ENCODE results near the gene DSG1. TPM values are rescaled to one million over a fixed set of nuclear protein-coding genes. Genes with fewer than 3 reads are reported as not detected.
A peak's percentile ranks its signal among the peaks of the same experiment; 100 is the strongest.

The DSG1 gene
- total and polyA plus RNA-seq, 2 of the 13 experiments (the other 11 are each of a cell fraction or from before 2014, with no cell fraction given): 0.04 TPM; not detected in 1

DNA sequence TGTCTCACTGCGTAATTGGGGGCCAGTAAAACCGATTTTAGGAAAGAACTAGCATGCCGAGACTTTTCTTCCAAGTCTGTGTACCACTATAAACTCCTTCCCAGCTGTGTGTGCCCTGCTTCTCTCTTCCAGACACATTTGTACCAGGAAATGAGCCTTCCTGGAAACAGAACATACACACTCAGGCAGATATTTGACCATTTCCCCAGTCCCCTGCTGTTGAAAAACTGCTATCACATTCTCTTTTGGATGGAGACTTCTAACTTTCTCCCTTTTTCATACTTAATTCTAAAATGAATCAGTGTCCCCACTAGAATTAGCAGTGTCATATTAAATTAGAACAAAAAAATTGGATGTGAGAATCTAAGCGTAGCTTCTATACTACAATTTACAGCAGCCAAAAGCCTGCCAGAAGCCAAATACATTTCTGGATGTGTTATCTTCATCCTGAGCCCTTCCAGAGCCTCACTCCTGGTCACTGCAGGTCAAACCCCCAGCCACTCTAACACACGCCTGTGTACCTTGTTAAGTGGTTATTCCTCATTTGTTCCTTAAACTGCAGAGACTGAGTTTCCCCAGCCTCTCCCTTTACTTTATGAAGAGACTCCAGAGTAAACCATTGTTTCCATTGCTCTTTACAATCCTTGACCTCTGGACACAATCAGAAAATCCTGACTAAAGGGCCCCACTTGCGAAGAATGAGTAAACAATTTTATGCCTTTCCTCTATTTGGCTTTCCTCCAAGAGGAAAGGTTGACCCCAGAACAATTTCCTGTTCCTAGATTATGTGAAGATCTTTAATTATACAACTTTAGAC lies 79.0 kb downstream of the DSG1 start (continued):
- TF ChIP-seq, protein P1, sequence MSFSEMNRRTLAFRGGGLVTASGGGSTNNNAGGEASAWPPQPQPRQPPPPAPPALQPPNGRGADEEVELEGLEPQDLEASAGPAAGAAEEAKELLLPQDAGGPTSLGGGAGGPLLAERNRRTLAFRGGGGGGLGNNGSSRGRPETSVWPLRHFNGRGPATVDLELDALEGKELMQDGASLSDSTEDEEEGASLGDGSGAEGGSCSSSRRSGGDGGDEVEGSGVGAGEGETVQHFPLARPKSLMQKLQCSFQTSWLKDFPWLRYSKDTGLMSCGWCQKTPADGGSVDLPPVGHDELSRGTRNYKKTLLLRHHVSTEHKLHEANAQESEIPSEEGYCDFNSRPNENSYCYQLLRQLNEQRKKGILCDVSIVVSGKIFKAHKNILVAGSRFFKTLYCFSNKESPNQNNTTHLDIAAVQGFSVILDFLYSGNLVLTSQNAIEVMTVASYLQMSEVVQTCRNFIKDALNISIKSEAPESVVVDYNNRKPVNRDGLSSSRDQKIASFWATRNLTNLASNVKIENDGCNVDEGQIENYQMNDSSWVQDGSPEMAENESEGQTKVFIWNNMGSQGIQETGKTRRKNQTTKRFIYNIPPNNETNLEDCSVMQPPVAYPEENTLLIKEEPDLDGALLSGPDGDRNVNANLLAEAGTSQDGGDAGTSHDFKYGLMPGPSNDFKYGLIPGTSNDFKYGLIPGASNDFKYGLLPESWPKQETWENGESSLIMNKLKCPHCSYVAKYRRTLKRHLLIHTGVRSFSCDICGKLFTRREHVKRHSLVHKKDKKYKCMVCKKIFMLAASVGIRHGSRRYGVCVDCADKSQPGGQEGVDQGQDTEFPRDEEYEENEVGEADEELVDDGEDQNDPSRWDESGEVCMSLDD (CRISPR knock-in tag; IDR thresholded peaks at IDR 0.05; ENCODE audit: borderline replicate concordance): no peak
- TF ChIP-seq DNMT3B (CRISPR knock-in tag; conservative IDR thresholded peaks at IDR 0.05) (no peak), SRY (CRISPR knock-in tag; IDR thresholded peaks at IDR 0.05) (no peak), KDM5B (CRISPR knock-in tag; IDR thresholded peaks at IDR 0.05; ENCODE audit: borderline replicate concordance) (no peak), POGZ (CRISPR knock-in tag; IDR thresholded peaks at IDR 0.05) (peak; percentile 38; the same call in 1 of the 2 replicates), KAT8 (CRISPR knock-in tag; IDR thresholded peaks at IDR 0.05) (peak; percentile 57), ZFP91 (CRISPR knock-in tag; IDR thresholded peaks at IDR 0.05; ENCODE audit: borderline replicate concordance) (no peak), ARNT (IDR thresholded peaks at IDR 0.05) (no peak), KLF13 (CRISPR knock-in tag; IDR thresholded peaks at IDR 0.05) (no peak), ADNP (CRISPR knock-in tag; IDR thresholded peaks at IDR 0.05) (no peak), TAF1 (CRISPR knock-in tag; IDR thresholded peaks at IDR 0.05) (no peak), ZNF317 (CRISPR knock-in tag; IDR thresholded peaks at IDR 0.05) (peak; percentile 98)
- TF ChIP-seq, protein P2, sequence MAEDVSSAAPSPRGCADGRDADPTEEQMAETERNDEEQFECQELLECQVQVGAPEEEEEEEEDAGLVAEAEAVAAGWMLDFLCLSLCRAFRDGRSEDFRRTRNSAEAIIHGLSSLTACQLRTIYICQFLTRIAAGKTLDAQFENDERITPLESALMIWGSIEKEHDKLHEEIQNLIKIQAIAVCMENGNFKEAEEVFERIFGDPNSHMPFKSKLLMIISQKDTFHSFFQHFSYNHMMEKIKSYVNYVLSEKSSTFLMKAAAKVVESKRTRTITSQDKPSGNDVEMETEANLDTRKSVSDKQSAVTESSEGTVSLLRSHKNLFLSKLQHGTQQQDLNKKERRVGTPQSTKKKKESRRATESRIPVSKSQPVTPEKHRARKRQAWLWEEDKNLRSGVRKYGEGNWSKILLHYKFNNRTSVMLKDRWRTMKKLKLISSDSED (CRISPR knock-in tag; IDR thresholded peaks at IDR 0.05): no peak
- TF ChIP-seq, protein P3, sequence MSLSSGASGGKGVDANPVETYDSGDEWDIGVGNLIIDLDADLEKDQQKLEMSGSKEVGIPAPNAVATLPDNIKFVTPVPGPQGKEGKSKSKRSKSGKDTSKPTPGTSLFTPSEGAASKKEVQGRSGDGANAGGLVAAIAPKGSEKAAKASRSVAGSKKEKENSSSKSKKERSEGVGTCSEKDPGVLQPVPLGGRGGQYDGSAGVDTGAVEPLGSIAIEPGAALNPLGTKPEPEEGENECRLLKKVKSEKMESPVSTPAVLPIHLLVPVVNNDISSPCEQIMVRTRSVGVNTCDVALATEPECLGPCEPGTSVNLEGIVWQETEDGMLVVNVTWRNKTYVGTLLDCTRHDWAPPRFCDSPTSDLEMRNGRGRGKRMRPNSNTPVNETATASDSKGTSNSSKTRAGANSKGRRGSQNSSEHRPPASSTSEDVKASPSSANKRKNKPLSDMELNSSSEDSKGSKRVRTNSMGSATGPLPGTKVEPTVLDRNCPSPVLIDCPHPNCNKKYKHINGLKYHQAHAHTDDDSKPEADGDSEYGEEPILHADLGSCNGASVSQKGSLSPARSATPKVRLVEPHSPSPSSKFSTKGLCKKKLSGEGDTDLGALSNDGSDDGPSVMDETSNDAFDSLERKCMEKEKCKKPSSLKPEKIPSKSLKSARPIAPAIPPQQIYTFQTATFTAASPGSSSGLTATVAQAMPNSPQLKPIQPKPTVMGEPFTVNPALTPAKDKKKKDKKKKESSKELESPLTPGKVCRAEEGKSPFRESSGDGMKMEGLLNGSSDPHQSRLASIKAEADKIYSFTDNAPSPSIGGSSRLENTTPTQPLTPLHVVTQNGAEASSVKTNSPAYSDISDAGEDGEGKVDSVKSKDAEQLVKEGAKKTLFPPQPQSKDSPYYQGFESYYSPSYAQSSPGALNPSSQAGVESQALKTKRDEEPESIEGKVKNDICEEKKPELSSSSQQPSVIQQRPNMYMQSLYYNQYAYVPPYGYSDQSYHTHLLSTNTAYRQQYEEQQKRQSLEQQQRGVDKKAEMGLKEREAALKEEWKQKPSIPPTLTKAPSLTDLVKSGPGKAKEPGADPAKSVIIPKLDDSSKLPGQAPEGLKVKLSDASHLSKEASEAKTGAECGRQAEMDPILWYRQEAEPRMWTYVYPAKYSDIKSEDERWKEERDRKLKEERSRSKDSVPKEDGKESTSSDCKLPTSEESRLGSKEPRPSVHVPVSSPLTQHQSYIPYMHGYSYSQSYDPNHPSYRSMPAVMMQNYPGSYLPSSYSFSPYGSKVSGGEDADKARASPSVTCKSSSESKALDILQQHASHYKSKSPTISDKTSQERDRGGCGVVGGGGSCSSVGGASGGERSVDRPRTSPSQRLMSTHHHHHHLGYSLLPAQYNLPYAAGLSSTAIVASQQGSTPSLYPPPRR (CRISPR knock-in tag; IDR thresholded peaks at IDR 0.05; ENCODE audit: borderline replicate concordance): 0 out of 2 replicates have a peak, but pooled peaks have one; percentile 72
- TF ChIP-seq, protein P4, sequence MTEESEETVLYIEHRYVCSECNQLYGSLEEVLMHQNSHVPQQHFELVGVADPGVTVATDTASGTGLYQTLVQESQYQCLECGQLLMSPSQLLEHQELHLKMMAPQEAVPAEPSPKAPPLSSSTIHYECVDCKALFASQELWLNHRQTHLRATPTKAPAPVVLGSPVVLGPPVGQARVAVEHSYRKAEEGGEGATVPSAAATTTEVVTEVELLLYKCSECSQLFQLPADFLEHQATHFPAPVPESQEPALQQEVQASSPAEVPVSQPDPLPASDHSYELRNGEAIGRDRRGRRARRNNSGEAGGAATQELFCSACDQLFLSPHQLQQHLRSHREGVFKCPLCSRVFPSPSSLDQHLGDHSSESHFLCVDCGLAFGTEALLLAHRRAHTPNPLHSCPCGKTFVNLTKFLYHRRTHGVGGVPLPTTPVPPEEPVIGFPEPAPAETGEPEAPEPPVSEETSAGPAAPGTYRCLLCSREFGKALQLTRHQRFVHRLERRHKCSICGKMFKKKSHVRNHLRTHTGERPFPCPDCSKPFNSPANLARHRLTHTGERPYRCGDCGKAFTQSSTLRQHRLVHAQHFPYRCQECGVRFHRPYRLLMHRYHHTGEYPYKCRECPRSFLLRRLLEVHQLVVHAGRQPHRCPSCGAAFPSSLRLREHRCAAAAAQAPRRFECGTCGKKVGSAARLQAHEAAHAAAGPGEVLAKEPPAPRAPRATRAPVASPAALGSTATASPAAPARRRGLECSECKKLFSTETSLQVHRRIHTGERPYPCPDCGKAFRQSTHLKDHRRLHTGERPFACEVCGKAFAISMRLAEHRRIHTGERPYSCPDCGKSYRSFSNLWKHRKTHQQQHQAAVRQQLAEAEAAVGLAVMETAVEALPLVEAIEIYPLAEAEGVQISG (CRISPR knock-in tag; IDR thresholded peaks at IDR 0.05): no peak
